ENCODE measurements around the gene CACNA1H.

- TF ChIP-seq REST (IDR thresholded peaks at IDR 0.05; ENCODE audit: insufficient read depth in 1 of 2, low read depth in 2 of 2, low read length in 1 of 2) (no peak), CTCF (IDR thresholded peaks at IDR 0.05) (no peak)
These were observed 69.0 kb downstream of the CACNA1H start for GRCh38 chr16:1221628-1222552.
